TTC549 (cell line): ENCODE data around the gene CARTPT.

ENCODE experiments used
- FAIRE-seq: peaks from 2 replicates; lab custom pipeline; 2012; peaks lifted over from hg19 to GRCh38; lab: Jason Lieb, UNC

The CARTPT gene

DNA sequence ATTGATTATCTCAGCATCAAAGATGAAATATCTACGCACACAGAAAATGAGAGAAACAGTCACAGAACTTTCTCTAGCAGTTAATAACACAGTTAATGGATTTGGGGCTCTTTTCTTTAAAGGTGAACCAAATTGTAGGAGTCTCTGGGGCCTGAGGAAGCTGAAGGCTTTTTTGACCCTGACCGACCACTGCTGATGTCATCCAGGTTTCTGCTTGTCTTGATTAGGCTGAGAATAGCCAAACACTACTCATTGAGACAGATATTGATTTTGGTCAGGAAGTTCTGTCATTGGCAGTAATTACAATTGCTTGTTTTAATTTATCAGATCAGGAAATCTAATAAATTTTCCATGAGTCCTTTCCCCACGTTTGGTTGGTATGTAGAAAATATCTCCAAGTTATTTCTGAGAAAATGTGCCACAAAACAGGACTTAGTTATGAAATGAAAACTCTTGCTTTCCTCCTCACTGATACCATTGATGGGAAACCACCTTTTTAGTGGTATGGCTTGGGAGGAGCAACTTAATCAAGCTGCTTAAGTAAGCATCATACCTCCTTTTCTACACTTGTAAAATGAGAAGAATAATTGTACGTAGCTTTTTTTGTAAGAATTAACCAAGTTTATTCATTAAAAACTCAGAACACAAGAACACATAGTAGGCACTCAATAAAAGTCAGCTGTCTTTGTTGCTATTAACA lies 19.7 kb downstream of the CARTPT start:
- no peak for FAIRE-seq

GRCh38 chr5:71740015-71740753 lies 21.1 kb downstream of the CARTPT start:
- no peak for FAIRE-seq

GRCh38 chr5:71743155-71743554 lies 24.1 kb downstream of the CARTPT start:
- no peak for FAIRE-seq

- no peak for FAIRE-seq
Observed at GRCh38 chr5:71744009-71744790, 25.1 kb downstream of the CARTPT start.

GRCh38 chr5:71747182-71747581 lies 28.1 kb downstream of the CARTPT start:
- FAIRE-seq = no peak

DNA sequence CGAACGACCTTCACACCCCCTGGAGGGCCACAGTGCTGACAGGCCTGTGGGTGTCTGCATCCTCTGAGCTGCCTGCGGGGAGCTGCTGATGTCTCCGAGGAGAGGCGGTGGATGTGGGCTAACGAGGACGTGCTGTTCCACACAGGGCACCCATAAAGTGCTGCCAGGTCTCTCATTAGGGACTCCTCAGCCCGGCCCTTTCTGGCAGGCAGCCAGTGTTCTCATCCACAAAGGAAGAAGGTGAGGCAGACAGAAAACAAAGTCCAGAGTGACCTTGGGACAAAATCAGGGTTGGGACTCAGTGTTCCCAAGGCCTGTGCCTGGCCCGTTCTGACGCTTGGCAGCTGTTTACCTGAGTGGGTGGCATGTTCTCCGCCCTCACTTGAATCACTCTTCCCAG lies 29.3 kb downstream of the CARTPT start:
- FAIRE-seq = no peak

DNA sequence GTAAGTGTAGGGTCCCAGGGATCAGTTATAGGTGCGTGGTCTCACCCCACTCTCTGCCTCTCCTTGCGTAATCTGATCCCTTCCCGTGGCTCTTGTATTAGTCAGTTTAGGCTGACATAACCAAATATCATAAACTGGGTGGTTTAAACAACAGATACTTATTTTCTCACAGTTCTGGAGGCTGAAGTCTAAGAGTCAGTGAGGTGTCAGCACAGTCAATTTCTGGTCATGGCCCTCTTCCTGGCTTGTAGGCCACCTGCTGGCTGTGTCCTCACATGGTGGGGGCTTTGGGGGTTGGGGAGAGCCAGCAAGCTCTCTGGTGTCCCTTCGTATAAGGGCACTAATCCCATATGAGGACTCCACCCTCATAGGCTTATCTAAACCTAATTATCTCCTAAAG lies 32.3 kb downstream of the CARTPT start:
- no peak for FAIRE-seq

GRCh38 chr5:71752441-71753190 lies 33.5 kb downstream of the CARTPT start:
- FAIRE-seq = no peak

DNA sequence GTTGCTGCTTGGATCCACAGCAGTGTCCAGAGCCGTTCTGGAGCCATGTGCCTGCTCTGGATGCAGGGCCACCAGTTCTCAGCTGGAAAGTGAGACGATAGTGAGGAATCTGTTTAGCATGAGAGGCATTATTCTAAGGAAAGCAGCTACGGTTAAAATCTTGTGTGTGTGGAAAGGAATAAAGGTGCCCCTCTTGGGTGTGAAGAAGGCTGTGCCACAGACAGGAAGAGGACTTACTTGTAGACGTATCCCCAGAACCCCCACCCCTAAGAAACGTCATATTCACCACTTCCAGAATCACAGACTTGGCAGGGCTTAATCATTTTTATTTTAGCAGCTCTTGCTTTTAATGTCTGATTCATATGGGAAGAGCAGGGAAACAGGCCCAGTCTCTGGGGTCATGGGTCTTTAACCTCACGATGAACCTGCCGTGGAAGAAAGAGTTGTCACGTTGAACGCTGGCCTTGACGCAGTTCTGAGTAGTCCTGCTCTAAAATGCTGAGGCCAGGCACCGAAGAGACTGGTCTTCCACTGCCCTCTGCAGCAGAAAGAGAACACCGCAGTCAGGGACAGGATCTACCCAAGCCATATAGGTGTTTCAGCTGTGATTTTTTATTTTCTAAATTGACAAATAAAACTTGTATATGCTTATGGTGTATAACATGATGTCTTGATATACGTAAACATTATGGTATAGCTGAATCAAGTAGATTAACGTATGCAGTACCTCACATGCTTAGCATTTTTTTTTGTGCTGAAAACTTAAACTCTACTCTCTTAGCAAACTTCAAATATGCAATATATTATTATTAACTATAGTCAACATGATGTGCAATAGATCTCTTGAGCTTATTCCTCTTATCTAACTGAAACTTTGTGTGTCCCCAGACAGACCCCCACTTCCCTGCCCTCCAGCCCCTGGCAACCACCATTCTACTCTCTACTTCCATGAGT lies 38.8 kb downstream of the CARTPT start:
- peak; percentile 11 for FAIRE-seq

GRCh38 chr5:71762826-71763225 lies 43.8 kb downstream of the CARTPT start:
- no peak for FAIRE-seq

- FAIRE-seq = no peak
Observed at GRCh38 chr5:71767661-71768060, 48.6 kb downstream of the CARTPT start.

- FAIRE-seq = no peak
Observed at GRCh38 chr5:71769287-71769686, 50.2 kb downstream of the CARTPT start.

GRCh38 chr5:71770381-71770780 lies 51.3 kb downstream of the CARTPT start:
- no peak for FAIRE-seq
